Measurements from ENCODE around the gene ADAMTS17.

The ADAMTS17 gene

GRCh38 chr15:100241572-100242482 is 99.9 kb downstream of the ADAMTS17 start:
- Histone ChIP-seq H3K4me3 (ENCODE audit: low read depth, low read length) (no peak overlapping the region), H3K9ac (no peak overlapping the region), H3K4me1 (no peaks in the 10 kb centered on the region), H3K27me3 (ENCODE audit: control insufficient read depth, insufficient read depth, low read length) (no peaks in the 10 kb centered on the region), H3K9me3 (ENCODE audit: control insufficient read depth, low read length) (no peaks in the 10 kb centered on the region), H3K4me2 (ENCODE audit: low read length) (no peak overlapping the region), H2AFZ (no peak overlapping the region), H3K79me2 (no peaks in the 10 kb centered on the region), H3K27ac (no peak overlapping the region), H3K36me3 (ENCODE audit: control insufficient read depth, insufficient read depth, low read length) (no peaks in the 10 kb centered on the region)
- no peak for TF ChIP-seq CTCF (IDR thresholded peaks at IDR 0.05)

- H3K27me3 ChIP-seq (ENCODE audit: control insufficient read depth, insufficient read depth, low read length) = no peaks in the 10 kb centered on the region
- no peak overlapping the region for H3K27ac ChIP-seq
- no peak for TF ChIP-seq CTCF (IDR thresholded peaks at IDR 0.05)
- H3K36me3 ChIP-seq (ENCODE audit: control insufficient read depth, insufficient read depth, low read length) = no peaks in the 10 kb centered on the region
- no peaks in the 10 kb centered on the region for H3K4me1 ChIP-seq
- H2AFZ ChIP-seq = no peak overlapping the region
- no peak overlapping the region for H3K4me3 ChIP-seq (ENCODE audit: low read depth, low read length)
- H3K9ac ChIP-seq = no peak overlapping the region
- H3K79me2 ChIP-seq = no peaks in the 10 kb centered on the region
- H3K4me2 ChIP-seq (ENCODE audit: low read length) = no peak overlapping the region
- H3K9me3 ChIP-seq (ENCODE audit: control insufficient read depth, low read length) = no peaks in the 10 kb centered on the region
Measured at GRCh38 chr15:100236981-100237720, 104.6 kb downstream of the ADAMTS17 start.

- Histone ChIP-seq H3K4me1 (no peaks in the 10 kb centered on the region), H2AFZ (no peak overlapping the region), H3K9me3 (ENCODE audit: control insufficient read depth, low read length) (no peaks in the 10 kb centered on the region), H3K9ac (no peak overlapping the region), H3K4me2 (ENCODE audit: low read length) (no peak overlapping the region), H3K27ac (no peak overlapping the region), H3K4me3 (ENCODE audit: low read depth, low read length) (no peak overlapping the region), H3K27me3 (ENCODE audit: control insufficient read depth, insufficient read depth, low read length) (no peaks in the 10 kb centered on the region), H3K79me2 (no peaks in the 10 kb centered on the region), H3K36me3 (ENCODE audit: control insufficient read depth, insufficient read depth, low read length) (no peaks in the 10 kb centered on the region)
- no peak for TF ChIP-seq CTCF (IDR thresholded peaks at IDR 0.05)
Measured at GRCh38 chr15:100235030-100235617, 106.7 kb downstream of the ADAMTS17 start.

GRCh38 chr15:100234158-100235029 is 107.4 kb downstream of the ADAMTS17 start:
- no peak overlapping the region for H3K9ac ChIP-seq
- no peak for TF ChIP-seq CTCF (IDR thresholded peaks at IDR 0.05)
- H2AFZ ChIP-seq = no peak overlapping the region
- H3K4me2 ChIP-seq (ENCODE audit: low read length) = no peak overlapping the region
- H3K27me3 ChIP-seq (ENCODE audit: control insufficient read depth, insufficient read depth, low read length) = no peaks in the 10 kb centered on the region
- no peak overlapping the region for H3K4me3 ChIP-seq (ENCODE audit: low read depth, low read length)
- no peak overlapping the region for H3K27ac ChIP-seq
- H3K79me2 ChIP-seq = no peaks in the 10 kb centered on the region
- H3K9me3 ChIP-seq (ENCODE audit: control insufficient read depth, low read length) = no peaks in the 10 kb centered on the region
- no peaks in the 10 kb centered on the region for H3K36me3 ChIP-seq (ENCODE audit: control insufficient read depth, insufficient read depth, low read length)
- no peaks in the 10 kb centered on the region for H3K4me1 ChIP-seq
